Adrenal gland (tissue), 5 donors: ENCODE measurements around the gene RIPK3.

Source experiments
- POLR2A ChIP-seq, 2 donors: fragments of 450-650 bp; IDR thresholded peaks; one replicate each; pipeline ENCODE4 v1.6.1; 2017; ENCODE audit warnings: antibody characterized with exemption in 2 of 2, mild to moderate bottlenecking in 2 of 2, moderate library complexity in 1 of 2
- TF ChIP-seq, protein P1 (sequence below), 6 experiments: fragments of 450-650 bp in 4 of 6; fragments of 200-600 bp in 2 of 6; sonication (generic) in 1 of 6; IDR thresholded peaks; 1 replicate in 5 of 6; 2 replicates in 1 of 6; pipeline versions ENCODE4 v1.5.1 to v1.8.0; 2016 to 2021; ENCODE audit warnings: antibody characterized with exemption in 6 of 6, mild to moderate bottlenecking in 2 of 6, moderate library complexity in 1 of 6
- donor health status: DM: no; HTN: no; CAD: no.

DNA sequence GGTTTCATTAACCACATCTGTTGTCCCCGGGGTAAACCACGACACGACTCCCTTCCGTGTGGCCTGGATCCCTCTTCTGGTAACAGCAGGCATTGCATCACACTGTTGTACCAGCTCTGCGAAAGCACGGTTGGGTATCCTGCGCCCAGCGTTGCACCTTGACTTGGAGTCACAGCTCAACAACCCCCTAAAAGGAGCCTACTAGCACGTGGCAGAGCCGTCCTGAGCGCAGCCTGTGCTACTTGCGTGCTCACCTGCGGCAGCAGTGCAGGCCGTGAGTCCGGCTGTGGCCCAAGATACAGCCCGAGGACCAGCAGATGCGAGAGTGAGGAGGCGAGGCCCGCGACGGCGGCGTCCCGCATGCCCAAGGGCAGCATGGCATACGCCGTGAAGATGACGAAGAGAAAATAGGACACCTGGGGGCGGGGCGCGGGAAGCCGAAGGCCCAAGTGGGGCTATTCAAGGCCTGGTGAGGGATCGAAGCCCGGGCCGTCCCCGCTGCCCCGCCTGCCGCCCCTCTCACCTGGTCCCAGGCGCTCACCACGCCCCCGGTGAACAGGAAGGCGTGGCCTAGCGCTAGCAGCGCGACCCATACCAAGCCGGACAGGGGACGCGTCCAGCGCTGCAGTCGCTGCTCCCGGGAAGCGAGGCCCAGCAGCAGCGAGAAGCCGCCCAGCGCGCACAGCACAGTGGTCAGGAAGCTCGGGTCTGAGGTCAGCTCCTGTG lies 7.4 kb downstream of the RIPK3 start:
- TF ChIP-seq, protein P1, sequence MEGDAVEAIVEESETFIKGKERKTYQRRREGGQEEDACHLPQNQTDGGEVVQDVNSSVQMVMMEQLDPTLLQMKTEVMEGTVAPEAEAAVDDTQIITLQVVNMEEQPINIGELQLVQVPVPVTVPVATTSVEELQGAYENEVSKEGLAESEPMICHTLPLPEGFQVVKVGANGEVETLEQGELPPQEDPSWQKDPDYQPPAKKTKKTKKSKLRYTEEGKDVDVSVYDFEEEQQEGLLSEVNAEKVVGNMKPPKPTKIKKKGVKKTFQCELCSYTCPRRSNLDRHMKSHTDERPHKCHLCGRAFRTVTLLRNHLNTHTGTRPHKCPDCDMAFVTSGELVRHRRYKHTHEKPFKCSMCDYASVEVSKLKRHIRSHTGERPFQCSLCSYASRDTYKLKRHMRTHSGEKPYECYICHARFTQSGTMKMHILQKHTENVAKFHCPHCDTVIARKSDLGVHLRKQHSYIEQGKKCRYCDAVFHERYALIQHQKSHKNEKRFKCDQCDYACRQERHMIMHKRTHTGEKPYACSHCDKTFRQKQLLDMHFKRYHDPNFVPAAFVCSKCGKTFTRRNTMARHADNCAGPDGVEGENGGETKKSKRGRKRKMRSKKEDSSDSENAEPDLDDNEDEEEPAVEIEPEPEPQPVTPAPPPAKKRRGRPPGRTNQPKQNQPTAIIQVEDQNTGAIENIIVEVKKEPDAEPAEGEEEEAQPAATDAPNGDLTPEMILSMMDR (IDR thresholded peaks at IDR 0.05): peak; percentile 52 to 84 (median 73)
- no peak for TF ChIP-seq POLR2A (IDR thresholded peaks at IDR 0.05)
